Stimulated activated CD8-positive, alpha-beta memory T cell treated with anti-CD3 and anti-CD28 coated beads, Interleukin-4, amount 100 ng/mL, for 4 hours (primary cell): ENCODE data around the gene CDH13.
A peak's percentile ranks its signal among the peaks of the same experiment; 100 is the strongest.

ENCODE experiments used
- DNase-seq, 2 donors: peaks; one replicate each; pipeline ENCODE4 v3.0.0-alpha.2; 2020; ENCODE audit warnings: low read depth in 2 of 2, low spot score in 1 of 2

CDH13 gene

DNA sequence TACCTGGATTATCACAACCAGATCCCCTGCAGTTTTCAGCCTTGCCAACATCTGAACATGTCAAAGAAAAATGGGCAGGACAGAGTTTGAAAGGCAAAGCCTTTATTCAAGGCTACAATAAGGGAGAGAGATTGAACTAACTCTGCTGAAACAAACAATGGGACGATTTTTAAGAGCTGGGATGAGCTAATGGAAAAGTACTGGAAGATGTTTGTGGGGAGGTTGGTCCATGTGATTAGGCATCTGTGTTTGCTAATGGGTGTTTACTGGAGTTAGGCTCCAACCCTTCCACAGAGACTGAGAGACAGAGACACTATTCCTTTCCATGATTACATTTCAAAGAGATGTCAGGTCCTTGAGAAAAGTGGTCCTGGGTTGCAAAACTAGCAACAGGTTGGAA is 1146.0 kb downstream of the CDH13 start:
- no peak for DNase-seq

DNA sequence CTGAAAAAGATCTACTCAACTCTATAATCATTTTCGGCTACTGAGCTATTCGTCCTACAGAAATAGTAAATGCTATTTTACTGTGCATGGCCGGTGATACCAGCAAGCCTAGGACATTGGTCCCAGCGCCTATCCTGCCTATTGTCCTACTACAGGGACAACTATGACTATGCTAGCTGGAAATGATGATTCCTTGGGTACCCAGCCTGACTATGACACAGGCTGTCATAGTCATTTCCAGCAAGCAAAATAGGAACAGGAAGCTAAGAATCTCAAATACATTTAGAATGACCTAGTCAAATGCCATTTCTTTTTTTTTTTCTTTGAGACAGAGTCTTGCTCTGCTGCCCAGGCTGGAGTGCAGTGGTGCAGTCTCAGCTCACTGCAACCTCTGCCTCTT is 1147.3 kb downstream of the CDH13 start:
- no peak for DNase-seq

GRCh38 chr16:83776944-83777343 is 1150.2 kb downstream of the CDH13 start:
- DNase-seq, result no peak

DNA sequence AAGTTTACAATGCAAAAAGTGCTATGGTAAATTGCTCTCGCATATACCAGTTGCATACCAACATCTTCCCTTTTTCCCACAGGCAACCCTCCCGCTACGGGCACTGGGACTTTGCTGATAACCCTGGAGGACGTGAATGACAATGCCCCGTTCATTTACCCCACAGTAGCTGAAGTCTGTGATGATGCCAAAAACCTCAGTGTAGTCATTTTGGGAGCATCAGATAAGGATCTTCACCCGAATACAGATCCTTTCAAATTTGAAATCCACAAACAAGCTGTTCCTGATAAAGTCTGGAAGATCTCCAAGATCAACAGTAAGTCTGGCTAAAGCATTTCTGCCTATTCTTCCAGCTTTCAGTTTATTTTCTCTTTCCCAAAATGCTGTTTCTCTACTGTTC is 1153.1 kb downstream of the CDH13 start:
- no peak for DNase-seq

DNA sequence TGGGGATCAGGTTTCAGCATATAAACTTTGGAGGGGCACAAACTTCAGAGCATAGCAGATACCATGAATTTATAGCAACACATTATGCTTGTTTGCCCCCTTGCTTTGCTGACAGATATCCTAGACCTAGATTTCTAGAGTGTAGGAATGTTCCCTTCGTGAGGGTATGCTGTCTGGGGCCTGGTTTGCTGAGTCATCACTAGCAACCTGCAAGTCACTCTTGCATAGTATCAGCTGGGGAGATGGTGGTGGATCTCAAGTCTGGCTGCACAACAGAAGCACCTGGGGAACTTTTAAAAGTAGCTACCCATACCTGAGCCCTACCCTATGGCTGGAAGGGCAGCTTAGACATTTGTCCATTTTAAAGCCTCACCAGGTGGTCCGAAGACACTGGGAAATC is 1158.7 kb downstream of the CDH13 start:
- no peak for DNase-seq

DNA sequence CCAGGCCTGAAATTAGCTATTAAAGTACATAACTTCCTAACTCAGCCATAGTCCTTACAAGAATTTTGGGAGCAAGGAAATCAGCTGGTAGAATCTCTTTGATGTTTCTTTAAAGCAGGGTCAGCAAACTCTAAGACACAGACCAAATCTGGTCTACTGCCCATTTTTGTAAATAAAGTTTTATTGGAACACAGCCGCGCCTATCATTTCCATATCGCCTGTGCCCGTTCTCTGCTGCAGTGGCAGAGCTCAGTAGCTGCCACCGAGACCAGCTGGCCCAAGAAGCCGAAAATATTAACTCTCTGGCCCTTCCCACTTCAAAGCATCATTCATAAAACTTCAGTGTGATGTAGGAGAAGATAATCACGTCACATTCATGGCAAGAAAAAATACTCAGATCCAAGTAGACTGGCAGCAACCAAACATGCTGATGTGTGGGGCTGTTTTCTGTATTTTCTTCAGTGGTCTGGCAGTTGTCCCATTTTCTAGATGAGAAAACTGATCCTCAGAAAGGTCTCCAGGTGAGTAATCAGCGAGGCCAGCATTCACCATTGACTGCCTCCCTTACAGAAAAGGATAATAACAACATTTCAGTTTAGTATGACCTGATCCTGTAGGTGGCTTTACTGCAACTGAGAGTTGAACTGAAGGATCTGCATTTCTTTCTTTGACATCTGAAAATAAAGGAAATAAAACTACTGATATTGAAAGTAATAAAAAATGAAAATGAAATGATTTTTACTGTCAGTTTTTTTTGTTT is 1163.1 kb downstream of the CDH13 start:
- no peak for DNase-seq

- no peak for DNase-seq
Measured at GRCh38 chr16:83791916-83792315, 1165.1 kb downstream of the CDH13 start.

- DNase-seq, result no peak
Measured at GRCh38 chr16:83792391-83792790, 1165.6 kb downstream of the CDH13 start.

- DNase-seq, result no peak
Measured at GRCh38 chr16:83793179-83793578, 1166.4 kb downstream of the CDH13 start.

DNA sequence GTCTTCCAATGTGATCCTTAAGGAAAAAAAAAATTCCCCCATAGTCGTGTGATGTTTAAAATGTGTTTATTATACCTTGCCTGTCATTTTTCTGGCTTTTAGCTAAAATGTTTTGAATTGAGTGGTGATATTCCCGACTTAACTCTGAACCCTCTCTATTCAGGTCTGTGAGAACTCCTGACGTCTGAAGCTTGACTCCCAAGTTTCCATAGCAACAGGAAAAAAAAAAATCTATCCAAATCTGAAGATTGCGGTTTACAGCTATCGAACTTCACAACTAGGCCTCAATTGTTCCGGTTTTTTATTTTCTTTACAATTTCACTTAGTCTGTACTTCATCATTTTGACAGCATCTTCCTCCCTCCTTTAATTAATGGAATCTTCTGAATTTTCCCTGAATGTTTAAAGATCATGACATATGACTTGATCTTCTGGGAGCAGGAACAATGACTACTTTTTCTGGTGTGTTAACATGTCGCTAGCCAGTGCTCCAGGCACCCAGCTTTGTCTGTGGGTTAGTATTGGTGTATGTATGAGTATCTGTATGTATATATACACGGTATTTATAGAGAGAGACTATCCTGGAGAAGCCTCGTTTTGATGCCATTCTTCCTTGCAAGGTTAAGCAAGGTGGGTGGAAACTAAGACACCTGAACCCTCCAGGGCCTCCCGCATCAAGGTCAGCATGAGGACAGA is 1168.2 kb downstream of the CDH13 start:
- DNase-seq, result no peak

DNA sequence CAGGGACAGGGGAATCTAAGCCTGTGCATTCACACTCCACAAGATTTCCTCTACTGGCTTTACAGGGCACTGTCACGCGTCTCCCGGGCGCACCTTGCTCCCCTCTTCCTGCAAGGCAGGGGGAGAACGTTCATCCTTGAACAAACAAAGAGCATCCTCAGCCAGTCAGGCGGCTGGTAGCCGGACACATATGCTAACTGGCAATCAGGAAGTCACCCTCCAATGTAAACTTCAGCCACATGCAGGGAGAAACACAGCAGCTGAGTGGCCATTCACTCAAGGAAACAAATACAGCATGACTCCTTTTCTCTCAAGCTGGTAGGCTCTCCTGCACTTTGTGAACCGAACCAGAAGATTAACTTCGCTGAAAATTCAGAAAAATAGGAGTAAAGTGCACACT is 1170.2 kb downstream of the CDH13 start:
- DNase-seq, result no peak

GRCh38 chr16:83799336-83799735 is 1172.6 kb downstream of the CDH13 start:
- no peak for DNase-seq

DNA sequence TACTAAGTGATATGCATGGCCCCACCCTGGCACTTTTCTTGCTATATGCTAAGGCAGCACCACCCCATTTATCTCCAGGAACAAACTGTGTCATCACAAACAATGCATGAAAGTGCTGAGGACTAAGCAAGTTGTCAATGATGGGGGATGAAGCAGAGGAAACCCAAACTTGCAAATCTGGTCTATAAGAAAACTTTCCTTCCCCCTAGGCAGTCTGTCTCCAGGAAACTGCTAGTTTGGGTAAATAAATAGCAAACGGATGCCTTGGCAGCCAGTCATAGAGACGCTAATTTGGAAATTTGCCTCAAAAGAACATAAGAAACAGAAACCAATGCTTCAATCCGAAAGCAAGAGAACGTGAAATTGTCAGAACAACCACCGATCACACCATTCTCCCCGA is 1175.4 kb downstream of the CDH13 start:
- no peak for DNase-seq

DNA sequence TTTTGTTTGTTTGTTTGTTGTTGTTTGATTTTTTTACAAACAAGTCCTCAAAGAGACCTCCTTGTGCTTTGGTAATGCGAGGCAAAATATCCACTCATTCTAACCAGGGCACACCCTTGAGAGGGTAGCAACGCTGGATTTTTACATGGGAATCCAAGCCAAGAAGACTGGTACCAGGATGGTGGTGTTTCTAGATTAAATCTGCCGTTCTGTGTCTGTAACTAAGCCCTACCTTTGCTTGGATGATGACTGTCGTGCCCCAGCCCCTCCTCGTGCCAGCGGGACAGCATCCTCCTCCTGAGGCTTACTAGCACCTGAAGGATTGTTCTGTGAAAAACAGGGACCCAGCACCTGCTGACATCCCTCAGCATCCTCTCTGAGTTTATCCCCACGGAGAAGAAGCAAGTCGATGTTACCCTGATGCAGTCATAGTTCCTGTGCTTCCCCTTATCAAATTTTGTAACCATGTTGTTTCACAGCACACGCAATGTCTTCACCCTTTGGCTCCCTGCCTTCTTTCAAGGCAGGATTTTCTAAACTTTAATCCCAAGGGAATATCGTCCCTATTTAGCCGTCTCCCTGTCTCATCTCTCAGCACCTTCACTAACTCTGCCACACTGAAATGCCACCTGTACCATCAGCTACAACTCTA is 1175.9 kb downstream of the CDH13 start:
- DNase-seq, result no peak

GRCh38 chr16:83803811-83804210 is 1177.0 kb downstream of the CDH13 start:
- no peak for DNase-seq

DNA sequence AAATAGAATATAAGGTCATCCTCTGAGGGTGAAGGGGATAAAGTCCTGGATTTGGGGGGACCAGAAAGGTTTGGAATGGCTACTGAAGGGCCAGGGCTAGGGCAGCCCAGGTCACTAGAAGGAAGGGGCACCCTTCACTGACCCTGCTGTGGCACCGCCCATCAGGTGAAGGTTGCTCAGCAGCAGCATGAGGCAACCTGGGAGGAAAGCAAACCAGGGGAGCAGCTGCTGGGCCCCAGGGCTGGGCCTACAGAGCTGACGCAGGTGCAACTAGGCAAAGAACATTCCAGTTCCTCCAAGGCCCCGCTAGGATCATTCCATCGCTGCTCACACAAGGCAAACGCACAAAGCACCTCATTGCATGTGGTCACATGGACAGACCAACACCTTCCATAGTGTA is 1177.6 kb downstream of the CDH13 start:
- DNase-seq, result no peak

DNA sequence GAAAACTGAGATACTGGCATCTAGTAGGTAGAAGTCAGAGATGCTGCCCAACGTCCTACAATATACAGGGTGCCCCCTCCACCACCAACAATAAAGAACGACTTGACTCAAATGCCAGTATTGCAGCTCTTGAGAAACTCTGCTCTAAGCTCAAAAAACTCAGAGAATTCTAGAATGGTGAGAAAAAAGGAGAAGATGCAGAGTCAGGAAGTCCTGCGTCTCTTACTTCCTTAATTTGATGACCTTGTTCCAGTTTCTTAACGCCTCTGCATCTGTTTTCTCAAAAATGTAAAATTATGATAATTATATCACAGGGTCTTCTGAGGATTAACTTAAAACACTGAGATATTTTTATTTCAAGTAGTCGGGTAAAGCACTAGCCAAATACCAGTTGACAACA is 1179.3 kb downstream of the CDH13 start:
- DNase-seq, result no peak

DNA sequence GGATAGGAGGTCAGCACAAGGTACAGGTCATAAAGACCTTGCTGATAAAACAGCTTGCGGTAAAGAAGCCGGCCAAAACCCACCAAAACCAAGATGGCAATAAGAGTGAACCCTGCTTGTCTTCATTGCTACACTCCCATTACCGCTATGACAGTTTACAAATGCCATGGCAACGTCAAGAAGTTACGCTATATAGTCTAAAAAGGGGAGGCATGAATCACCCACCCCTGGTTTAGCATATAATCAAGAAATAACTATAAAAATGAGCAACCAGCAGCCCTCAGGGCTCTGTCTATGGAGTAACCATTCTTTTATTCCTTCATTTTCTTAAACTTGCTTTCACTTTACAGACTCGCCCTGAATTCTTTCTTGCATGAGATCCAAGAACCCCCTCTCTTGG is 1180.0 kb downstream of the CDH13 start:
- no peak for DNase-seq

DNA sequence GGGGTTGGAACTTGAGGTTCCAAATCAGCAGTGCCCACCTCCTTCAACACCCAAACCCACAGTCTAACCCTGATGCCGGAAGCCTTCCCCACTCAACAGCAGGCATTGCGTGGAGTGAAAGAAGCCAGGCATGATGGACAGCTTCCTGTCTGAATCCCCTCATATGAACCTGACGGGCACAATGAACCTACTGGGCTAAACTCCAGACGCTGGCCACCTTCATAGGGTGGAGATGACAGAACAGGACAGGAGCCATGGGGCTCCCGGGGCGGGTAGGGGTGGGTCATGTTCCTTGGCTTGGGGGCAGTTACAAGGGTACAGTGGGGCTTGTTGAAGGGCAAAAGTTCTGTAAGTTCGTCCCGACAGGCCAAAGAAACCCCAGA is 1180.5 kb downstream of the CDH13 start:
- no peak for DNase-seq

DNA sequence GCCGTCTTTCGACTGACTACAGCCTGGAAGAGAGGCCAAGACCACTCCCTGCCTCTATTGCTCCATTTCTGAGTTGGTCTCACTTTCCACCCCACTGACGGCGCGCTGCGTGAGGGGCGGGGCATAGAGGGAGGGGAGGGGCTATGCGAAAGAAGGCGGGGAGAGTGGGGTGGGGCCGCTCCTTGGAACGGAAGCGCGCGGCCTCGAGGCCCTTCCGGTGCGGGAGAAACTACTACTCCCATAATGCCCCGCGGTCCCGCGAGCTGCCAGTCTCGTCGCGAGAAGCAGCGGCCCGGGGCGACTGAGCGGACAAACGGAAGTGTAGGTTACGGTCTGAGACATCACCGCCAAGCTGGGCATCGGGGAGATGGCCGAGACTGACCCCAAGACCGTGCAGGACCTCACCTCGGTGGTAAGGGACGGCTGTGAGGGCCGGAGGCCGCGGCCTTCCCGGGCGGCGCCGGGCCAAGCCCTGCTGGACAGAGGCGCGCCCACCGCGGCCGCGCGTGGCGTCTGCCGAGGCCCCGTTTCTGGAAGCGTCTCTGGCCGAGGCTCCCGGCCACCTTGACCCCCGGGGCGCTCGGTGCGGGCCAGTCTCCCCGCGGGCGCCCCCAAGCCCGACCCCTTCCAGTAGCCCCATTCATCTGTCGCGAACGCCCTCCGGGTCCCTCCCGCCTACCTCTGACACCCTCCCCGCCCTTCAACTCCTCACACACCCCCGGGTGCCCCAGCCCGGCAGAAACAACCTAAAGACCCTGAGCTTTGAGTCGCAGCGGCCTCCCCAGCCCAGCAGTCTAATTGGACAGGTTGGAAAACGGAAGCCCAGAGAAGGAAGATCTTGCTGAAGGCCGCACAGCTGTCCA is 1181.2 kb downstream of the CDH13 start, which contains the start of gene HSBP1:
HSBP1 (plus strand) TSS at position 269 of the 863 bp plus-strand sequence; CDS start at position 368, 99 bp downstream.
- DNase-seq, result peak; percentile 79 to 84

- no peak for DNase-seq
Measured at GRCh38 chr16:83808573-83809014, 1181.8 kb downstream of the CDH13 start.
